H1 (cell line): ENCODE data around the gene C11orf98. TPM values are rescaled to one million over a fixed set of nuclear protein-coding genes. Genes with fewer than 3 reads are reported as not detected.
"Not testable (repeated sequence)": the region's sequence is repeated elsewhere in the genome, so short reads cannot be mapped to it uniquely, and the experiment has no call there.

ENCODE experiments used
- CTCF ChIA-PET: fragments of 300-600 bp; sonication (Branson Sonifier 250); formaldehyde crosslinking; loops from one replicate; lab custom pipeline; 2021; ENCODE audit not compliant: partially characterized antibody; lab: Charles Lee
- POLR2A ChIA-PET: fragments of 300-600 bp; sonication (Branson Sonifier 250); formaldehyde crosslinking; loops from one replicate; lab custom pipeline; 2021; ENCODE audit warnings: inconsistent platforms; ENCODE audit not compliant: partially characterized antibody; lab: Charles Lee
- DNase-seq, 2 experiments: peaks; one replicate each; pipeline versions ENCODE4 v3.0.0 to v3.0.0-alpha.2; 2010 to 2022; ENCODE audit warnings: low spot score in 2 of 2, low read depth in 1 of 2, mixed read lengths in 1 of 2
- FAIRE-seq: peaks from 2 replicates; lab custom pipeline; 2011; peaks lifted over from hg19 to GRCh38; lab: Jason Lieb, UNC
- H2AFZ ChIP-seq: 2 replicates; pipeline ENCODE4 v1.8.1; 2012; ENCODE audit warnings: low read length, inconsistent platforms
- H2AK5ac ChIP-seq: 2 replicates; pipeline ENCODE4 v1.6.1; 2013; ENCODE audit warnings: low read depth, low read length
- H2BK120ac ChIP-seq: replicated peaks from 2 replicates; pipeline ENCODE3; 2013; ENCODE audit warnings: low read depth, low read length, inconsistent platforms
- H2BK12ac ChIP-seq: 2 replicates; pipeline ENCODE4 v1.6.1; 2013; ENCODE audit warnings: low read depth, low read length
- H2BK15ac ChIP-seq: 2 replicates; pipeline ENCODE4 v1.6.1; 2013; ENCODE audit warnings: low read length
- H2BK20ac ChIP-seq: 2 replicates; pipeline ENCODE4 v1.6.1; 2013; ENCODE audit warnings: low read length
- H2BK5ac ChIP-seq: 2 replicates; pipeline ENCODE4 v1.6.1; 2013; ENCODE audit warnings: low read depth, low read length
- H3K14ac ChIP-seq: 2 replicates; pipeline ENCODE4 v1.6.1; 2013; ENCODE audit warnings: inconsistent platforms; ENCODE audit not compliant: insufficient read length
- H3K18ac ChIP-seq: 2 replicates; pipeline ENCODE4 v1.6.1; 2013; ENCODE audit warnings: low read length; ENCODE audit errors: extremely low read depth
- H3K23ac ChIP-seq: 2 replicates; pipeline ENCODE4 v1.6.1; 2013; ENCODE audit warnings: inconsistent platforms; ENCODE audit not compliant: insufficient read length
- H3K23me2 ChIP-seq: 2 replicates; pipeline ENCODE4 v1.6.1; 2013; ENCODE audit warnings: low read depth, low read length
- H3K27ac ChIP-seq: 2 replicates; pipeline ENCODE4 v1.6.1; 2011; ENCODE audit warnings: low read depth, low read length, inconsistent platforms
- H3K27me3 ChIP-seq, 4 experiments: replicated peaks in 1 of 4; 1 replicate in 1 of 4; 2 replicates in 3 of 4; pipeline versions ENCODE4 v1.6.1 to v1.8.1; 2011 to 2013; ENCODE audit warnings: low read length in 3 of 4, mild to moderate bottlenecking in 3 of 4, inconsistent platforms in 2 of 4, mixed read lengths in 2 of 4, moderate library complexity in 1 of 4; ENCODE audit not compliant: control insufficient read depth in 3 of 4, insufficient read depth in 3 of 4; ENCODE audit errors: extremely low read depth in 1 of 4
- H3K36me3 ChIP-seq, 4 experiments: 2 replicates each; pipeline versions ENCODE4 v1.6.1 to v1.8.1; 2011 to 2013; ENCODE audit warnings: mild to moderate bottlenecking in 4 of 4, low read length in 3 of 4, moderate library complexity in 2 of 4, control low read depth in 1 of 4, inconsistent platforms in 1 of 4; ENCODE audit not compliant: insufficient read depth in 4 of 4, control insufficient read depth in 2 of 4
- H3K4ac ChIP-seq: replicated peaks from 2 replicates; pipeline ENCODE3; 2013; ENCODE audit warnings: low read length, low read depth, mixed read lengths, inconsistent platforms; ENCODE audit not compliant: insufficient read length
- H3K4me1 ChIP-seq, 4 experiments: replicated peaks in 1 of 4; 1 replicate in 1 of 4; 2 replicates in 3 of 4; pipeline versions ENCODE4 v1.6.1 to v1.8.1; 2011 to 2013; ENCODE audit warnings: low read length in 3 of 4, inconsistent platforms in 2 of 4, mixed read lengths in 1 of 4; ENCODE audit not compliant: insufficient read depth in 4 of 4, control insufficient read depth in 3 of 4
- H3K4me2 ChIP-seq, 2 experiments: 2 replicates each; pipeline versions ENCODE4 v1.6.1 to v1.8.1; 2011 to 2013; ENCODE audit warnings: low read depth in 2 of 2, low read length in 2 of 2, control low read depth in 1 of 2, inconsistent platforms in 1 of 2, mild to moderate bottlenecking in 1 of 2; ENCODE audit not compliant: insufficient read depth in 1 of 2
- H3K4me3 ChIP-seq, 4 experiments: fragments of 200-600, 300-600 bp in 1 of 4; sonication (generic), shearing (Covaris generic), sonication (Bioruptor Twin) in 1 of 4; 2 replicates each; pipeline versions ENCODE4 v1.5.1 to v1.8.1; 2011 to 2016; ENCODE audit warnings: low read length in 4 of 4, low read depth in 3 of 4, control low read depth in 2 of 4, inconsistent platforms in 2 of 4, mild to moderate bottlenecking in 2 of 4, mixed read lengths in 1 of 4, moderate library complexity in 1 of 4; ENCODE audit not compliant: insufficient read depth in 2 of 4; ENCODE audit errors: extremely low read depth in 1 of 4
- H3K56ac ChIP-seq: replicated peaks from 2 replicates; pipeline ENCODE3; 2013; ENCODE audit warnings: low read depth, mild to moderate bottlenecking, mixed read lengths, low read length, inconsistent platforms; ENCODE audit not compliant: insufficient read length
- H3K79me1 ChIP-seq: 2 replicates; pipeline ENCODE4 v1.6.1; 2013; ENCODE audit warnings: low read depth, low read length, control low read depth
- H3K79me2 ChIP-seq, 2 experiments: 2 replicates each; pipeline versions ENCODE4 v1.6.1 to v1.8.1; 2012 to 2013; ENCODE audit warnings: low read length in 2 of 2, mild to moderate bottlenecking in 2 of 2, inconsistent platforms in 1 of 2; ENCODE audit not compliant: insufficient read depth in 2 of 2, control insufficient read depth in 1 of 2
- H3K9ac ChIP-seq, 4 experiments: replicated peaks in 1 of 4; 1 replicate in 1 of 4; 2 replicates in 3 of 4; pipeline versions ENCODE4 v1.6.1 to v1.8.1; 2011 to 2013; ENCODE audit warnings: low read depth in 3 of 4, low read length in 3 of 4, control low read depth in 2 of 4, mild to moderate bottlenecking in 2 of 4, moderate library complexity in 2 of 4, inconsistent platforms in 1 of 4; ENCODE audit errors: extremely low read depth in 1 of 4
- H3K9me3 ChIP-seq, 2 experiments: 2 replicates each; pipeline versions ENCODE4 v1.6.1 to v1.8.1; 2012 to 2013; ENCODE audit warnings: mild to moderate bottlenecking in 2 of 2, moderate library complexity in 2 of 2, control low read depth in 1 of 2, inconsistent platforms in 1 of 2, low read depth in 1 of 2, low read length in 1 of 2, mixed read lengths in 1 of 2; ENCODE audit not compliant: insufficient read depth in 2 of 2
- H4K20me1 ChIP-seq, 2 experiments: replicated peaks in 1 of 2; 2 replicates each; pipeline versions ENCODE3 to v1.8.1; 2011 to 2013; ENCODE audit warnings: inconsistent platforms in 2 of 2, low read length in 2 of 2, mild to moderate bottlenecking in 1 of 2; ENCODE audit not compliant: insufficient read depth in 2 of 2, control insufficient read depth in 1 of 2
- H4K5ac ChIP-seq: 2 replicates; pipeline ENCODE4 v1.6.1; 2013; ENCODE audit warnings: low read length, low read depth, mixed read lengths, inconsistent platforms; ENCODE audit not compliant: insufficient read length
- H4K8ac ChIP-seq: 2 replicates; pipeline ENCODE4 v1.8.0; 2013; ENCODE audit warnings: mild to moderate bottlenecking, moderate library complexity, low read length, inconsistent platforms; ENCODE audit not compliant: insufficient read depth; ENCODE audit errors: extremely low read depth
- H4K91ac ChIP-seq: replicated peaks from 2 replicates; pipeline ENCODE3; 2013; ENCODE audit warnings: low read length, mixed read lengths, inconsistent platforms; ENCODE audit not compliant: insufficient read length
- WGBS, 2 experiments: shearing (Covaris generic) in 1 of 2; methylation state at CpG; one replicate each; pipeline versions ENCODE4 v1.1.6 to v1.1.7; 2013 to 2015; ENCODE audit warnings: low lambda C conversion rate in 2 of 2, mixed read lengths in 2 of 2, inconsistent platforms in 1 of 2, low coverage in 1 of 2, missing lambda C conversion rate in 1 of 2; ENCODE audit not compliant: insufficient replicate concordance in 2 of 2, insufficient coverage in 1 of 2, insufficient read length in 1 of 2; ENCODE audit errors: extremely low coverage in 1 of 2, missing lambda C conversion rate in 1 of 2; 5-methylcytosine and 5-hydroxymethylcytosine counted together
- polyA plus RNA-seq, 7 experiments: library from polyadenylated mRNA; depleted of rRNA in 3 of 7; stranded (reverse) in 5 of 7; unstranded in 2 of 7; fragments of >200 nt in 5 of 7; fragments of 200-250 nt in 2 of 7; gene quantifications; 1 replicate in 5 of 7; 2 replicates in 1 of 7; 4 replicates in 1 of 7; pipeline versions ENCODE4 v1.2.1 to v1.2.3, GENCODE V29; 2011 to 2013; ENCODE audit warnings: missing spikeins in 2 of 7, mixed read lengths in 2 of 7
- total RNA-seq: library from RNA; stranded (reverse); fragmentation: NEBNext Ultra II Directional; extraction: Animal tissue kit (Norgen Biotek cat#: 25700); gene quantifications from 2 replicates; pipeline ENCODE4 v1.2.1, GENCODE V29; 2021

The C11orf98 gene
- total and polyA plus RNA-seq, 2 of the 8 experiments (the other 6 are each of a cell fraction or from before 2014, with no cell fraction given) = 68.0 to 171 TPM

GRCh38 chr11:62703921-62704320, 38.9 kb upstream of the C11orf98 start:
- peaks cover 0 to 11% (median 6%) of the 10 kb centered on the region in 4 experiments; a peak in 5 of 8 replicates for H3K36me3 ChIP-seq
- H3K4me1 ChIP-seq = peaks cover 7 to 26% (median 13%) of the 10 kb centered on the region in 4 experiments
- CTCF ChIA-PET = interaction anchor here (1.6 to 6.1 kb wide), 3 partner anchors 9 to 14 kb away, joined by 7 to 35 read pairs (median 8); partner anchors contain the start of gene LRRN4CL
- H3K79me1 ChIP-seq, H3K4ac ChIP-seq, H4K8ac ChIP-seq, H3K23ac ChIP-seq, DNase-seq, H2BK5ac ChIP-seq, H3K9ac ChIP-seq, H3K9me3 ChIP-seq, H3K79me2 ChIP-seq, H3K4me3 ChIP-seq, H3K56ac ChIP-seq, H2BK12ac ChIP-seq, H2BK15ac ChIP-seq, H3K27me3 ChIP-seq, H2AK5ac ChIP-seq, H3K14ac ChIP-seq, H3K27ac ChIP-seq, H4K20me1 ChIP-seq, H2BK20ac ChIP-seq, H3K4me2 ChIP-seq, H4K5ac ChIP-seq, H3K18ac ChIP-seq, H2AFZ ChIP-seq, H4K91ac ChIP-seq, H2BK120ac ChIP-seq, FAIRE-seq: not testable (repeated sequence)
- WGBS, 2 experiments = no CpG with 5 or more reads among the region's 4 CpGs
- POLR2A ChIA-PET = interaction anchor here (0.7 to 61.4 kb wide), 6 partner anchors 10 to 152 kb away, joined by 3 to 2041 read pairs (median 4); partner anchors contain the start of genes C11orf98, CSKMT, GANAB and INTS5
- peaks cover 14% of the 10 kb centered on the region for H3K23me2 ChIP-seq
